ENCODE data around the gene HLCS. TPM values are rescaled to one million over a fixed set of nuclear protein-coding genes. Genes with fewer than 3 reads are reported as not detected.

Gene HLCS
- polyA plus RNA-seq, 1 experiment: 16.9 TPM

- no peak overlapping the region for H3K4me3 ChIP-seq (ENCODE audit: low read depth, low read length)
- no peak for TF ChIP-seq CTCF (IDR thresholded peaks at IDR 0.05; ENCODE audit: insufficient read depth, low read depth, low read length)
- no peaks in the 10 kb centered on the region for H3K36me3 ChIP-seq (ENCODE audit: control insufficient read depth, insufficient read depth, low read length)
- DNase-seq (ENCODE audit: low read depth): no peak
- CTCF ChIA-PET: interaction anchor here (0.6 kb wide), 1 partner anchor 11 kb away, joined by 4 read pairs; no protein-coding TSS in a partner anchor
- POLR2A ChIA-PET: no interaction called here
- peaks cover 84% of the 10 kb centered on the region for H3K27me3 ChIP-seq (ENCODE audit: control insufficient read depth, insufficient read depth, low read length)
Observed at GRCh38 chr21:36703626-36704280, 262.7 kb downstream of the HLCS start.

GRCh38 chr21:36703123-36703522 lies 263.3 kb downstream of the HLCS start:
- ChIA-PET POLR2A (no interaction called here), CTCF (interaction anchor here (0.6 kb wide), 1 partner anchor 10 kb away, joined by 4 read pairs; no protein-coding TSS in a partner anchor)
- no peak for TF ChIP-seq CTCF (IDR thresholded peaks at IDR 0.05; ENCODE audit: insufficient read depth, low read depth, low read length)
- no peaks in the 10 kb centered on the region for H3K36me3 ChIP-seq (ENCODE audit: control insufficient read depth, insufficient read depth, low read length)
- peaks cover 84% of the 10 kb centered on the region for H3K27me3 ChIP-seq (ENCODE audit: control insufficient read depth, insufficient read depth, low read length)
- DNase-seq (ENCODE audit: low read depth): no peak
- H3K4me3 ChIP-seq (ENCODE audit: low read depth, low read length): no peak overlapping the region

- Histone ChIP-seq H3K27me3 (ENCODE audit: control insufficient read depth, insufficient read depth, low read length) (peaks cover 88% of the 10 kb centered on the region), H3K36me3 (ENCODE audit: control insufficient read depth, insufficient read depth, low read length) (no peaks in the 10 kb centered on the region), H3K4me3 (ENCODE audit: low read depth, low read length) (no peak overlapping the region)
- no peak for DNase-seq (ENCODE audit: low read depth)
- POLR2A ChIA-PET: no interaction called here
- no peak for TF ChIP-seq CTCF (IDR thresholded peaks at IDR 0.05; ENCODE audit: insufficient read depth, low read depth, low read length)
- CTCF ChIA-PET: no interaction called here
Observed at GRCh38 chr21:36702622-36702968, 263.9 kb downstream of the HLCS start.

GRCh38 chr21:36701756-36702621 lies 264.5 kb downstream of the HLCS start:
- ChIA-PET CTCF (no interaction called here), POLR2A (no interaction called here)
- no peak for DNase-seq (ENCODE audit: low read depth)
- Histone ChIP-seq H3K36me3 (ENCODE audit: control insufficient read depth, insufficient read depth, low read length) (no peaks in the 10 kb centered on the region), H3K4me3 (ENCODE audit: low read depth, low read length) (no peak overlapping the region), H3K27me3 (ENCODE audit: control insufficient read depth, insufficient read depth, low read length) (peaks cover 88% of the 10 kb centered on the region)
- no peak for TF ChIP-seq CTCF (IDR thresholded peaks at IDR 0.05; ENCODE audit: insufficient read depth, low read depth, low read length)

GRCh38 chr21:36700971-36701755 lies 265.3 kb downstream of the HLCS start:
- Histone ChIP-seq H3K36me3 (ENCODE audit: control insufficient read depth, insufficient read depth, low read length) (no peaks in the 10 kb centered on the region), H3K4me3 (ENCODE audit: low read depth, low read length) (no peak overlapping the region), H3K27me3 (ENCODE audit: control insufficient read depth, insufficient read depth, low read length) (peaks cover 89% of the 10 kb centered on the region)
- no peak for DNase-seq (ENCODE audit: low read depth)
- TF ChIP-seq CTCF (IDR thresholded peaks at IDR 0.05; ENCODE audit: insufficient read depth, low read depth, low read length): no peak
- CTCF ChIA-PET: no interaction called here
- POLR2A ChIA-PET: no interaction called here

All from BJ (cell line).